Activated CD4-positive, alpha-beta T cell treated with anti-CD3 and anti-CD28 coated beads for 1 hour (primary cell): ENCODE results near the gene KCNK15.
"Not testable (repeated sequence)": the region's sequence is repeated elsewhere in the genome, so short reads cannot be mapped to it uniquely, and the experiment has no call there.

Experiments
- DNase-seq: peaks from one replicate; pipeline ENCODE4 v3.0.0-alpha.2; 2020

Gene KCNK15

DNA sequence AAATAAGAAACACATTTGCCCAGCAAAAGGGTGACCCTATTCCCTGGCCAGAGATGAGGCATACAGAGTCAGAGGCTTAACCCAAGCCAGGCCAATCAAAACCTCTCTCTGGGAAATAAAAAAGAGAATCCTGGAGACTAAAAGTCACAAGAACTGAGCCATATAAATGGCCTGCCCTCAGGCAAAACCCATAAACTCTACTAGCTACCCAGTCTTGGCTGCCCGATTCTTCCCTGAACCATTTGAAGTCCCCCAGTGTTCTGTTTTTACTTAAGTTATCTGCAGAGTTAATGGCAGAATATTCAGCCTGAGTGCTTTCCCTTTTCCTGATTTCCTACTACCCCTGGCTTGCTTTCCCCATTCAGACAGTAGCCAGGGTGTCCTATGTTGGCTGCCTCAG is 13.9 kb downstream of the KCNK15 start:
- DNase-seq, result no peak

GRCh38 chr20:44761423-44761822 is 15.8 kb downstream of the KCNK15 start:
- no peak for DNase-seq

DNA sequence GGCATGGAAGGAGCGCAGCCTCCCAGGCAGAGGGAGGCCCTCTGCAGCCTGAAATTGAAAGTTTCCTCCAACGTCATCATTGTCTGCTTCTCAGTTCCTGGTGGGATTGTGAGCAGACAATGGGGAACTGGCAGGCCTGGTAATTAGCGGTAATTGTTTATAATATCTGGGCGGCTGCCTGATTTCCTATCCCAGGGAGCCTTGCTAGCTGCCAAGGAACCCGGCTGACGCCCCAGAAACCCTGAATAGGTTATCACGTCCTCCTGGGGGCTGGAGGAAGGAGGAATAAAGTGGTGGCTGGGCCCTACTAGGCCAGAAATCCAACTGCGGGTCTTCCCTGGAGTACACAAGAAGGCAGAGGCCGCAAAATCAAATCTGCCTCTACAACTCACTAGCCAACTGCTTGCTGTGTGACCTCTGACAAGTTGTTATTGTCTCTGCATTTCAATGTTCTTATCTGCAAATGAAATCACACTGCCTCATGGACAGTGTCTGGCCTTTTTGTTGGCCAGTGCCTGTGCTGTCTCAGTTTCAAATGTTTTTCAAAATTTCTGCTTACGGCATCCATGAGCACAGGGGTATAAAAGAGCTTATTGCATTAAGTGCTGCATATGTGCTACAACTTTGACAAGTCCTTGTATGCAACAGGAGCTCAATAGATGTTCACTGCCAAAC is 16.9 kb downstream of the KCNK15 start:
- no peak for DNase-seq

DNA sequence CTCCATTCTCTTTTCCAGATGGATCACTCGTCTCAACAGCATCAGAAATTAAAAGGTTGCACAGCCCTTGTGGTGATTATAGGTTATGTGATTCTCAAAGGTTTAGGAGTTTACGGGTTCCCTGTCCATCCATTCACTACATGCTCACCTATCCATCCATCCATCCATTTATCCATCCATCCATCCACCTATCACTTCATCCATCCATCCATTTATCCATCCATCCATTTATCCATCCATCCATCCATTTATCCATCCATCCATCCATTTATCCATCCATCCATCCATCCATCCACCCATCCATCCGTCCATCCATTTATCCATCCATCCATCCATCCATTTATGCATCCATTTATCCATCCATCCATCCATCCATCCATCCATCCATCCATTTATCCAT is 18.1 kb downstream of the KCNK15 start:
- not testable (repeated sequence) for DNase-seq

- DNase-seq, result no peak
Observed at GRCh38 chr20:44765091-44765490, 19.4 kb downstream of the KCNK15 start.

DNA sequence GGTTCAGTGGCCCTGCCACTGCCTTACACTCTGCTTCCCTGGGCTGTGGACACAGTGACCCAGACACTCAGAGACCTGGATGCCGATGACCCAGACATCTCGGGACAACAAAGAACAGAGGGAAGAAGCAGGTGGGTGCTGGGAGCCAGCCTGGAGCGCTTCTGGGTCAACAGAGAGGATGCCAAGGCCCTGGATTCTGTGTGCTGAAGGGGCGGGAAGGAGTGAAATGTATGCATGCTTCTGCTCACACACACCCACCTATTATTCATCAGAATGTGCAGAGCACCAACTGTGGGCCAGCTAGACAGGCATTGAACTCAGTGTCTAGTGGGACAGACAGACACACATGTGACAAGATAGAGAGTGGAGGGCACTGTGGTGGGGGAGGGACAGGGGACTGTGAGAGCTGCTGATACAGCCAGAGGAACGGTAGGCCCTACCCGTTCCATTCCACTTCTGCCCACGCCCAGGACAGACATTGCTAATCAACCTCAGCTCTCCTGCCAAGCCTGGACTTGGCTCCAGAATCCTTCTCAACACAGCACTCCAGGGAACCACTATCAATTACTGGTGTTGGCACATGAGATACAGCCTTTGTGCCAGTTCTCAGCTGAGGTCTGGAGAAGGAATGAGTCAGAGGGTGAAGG is 20.2 kb downstream of the KCNK15 start:
- no peak for DNase-seq

DNA sequence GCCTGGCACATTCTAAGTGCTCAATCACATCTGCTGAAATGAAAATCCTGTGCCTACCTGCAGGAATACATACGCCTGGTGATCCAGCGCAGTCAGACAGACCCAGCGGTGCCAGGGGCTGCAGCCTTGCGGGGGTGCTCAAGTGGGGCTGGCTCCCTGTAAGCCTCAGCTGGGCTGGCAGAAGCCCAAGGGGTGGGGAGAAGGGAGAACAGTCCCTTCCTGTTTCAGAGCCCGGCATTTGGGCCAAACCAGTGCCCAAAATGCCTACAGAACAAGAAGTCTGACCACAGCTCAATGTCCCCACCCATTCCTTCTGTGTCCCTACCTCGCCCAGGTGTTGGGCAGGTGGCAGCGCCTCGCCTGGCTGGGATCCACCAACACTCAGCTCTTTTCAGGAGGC is 22.6 kb downstream of the KCNK15 start:
- no peak for DNase-seq

GRCh38 chr20:44768854-44769480 is 23.3 kb downstream of the KCNK15 start:
- DNase-seq, result no peak

- no peak for DNase-seq
Observed at GRCh38 chr20:44769481-44769863, 23.8 kb downstream of the KCNK15 start.

- no peak for DNase-seq
Observed at GRCh38 chr20:44770484-44771171, 25.0 kb downstream of the KCNK15 start.

GRCh38 chr20:44771172-44771535 is 25.5 kb downstream of the KCNK15 start:
- DNase-seq, result no peak

- no peak for DNase-seq
Observed at GRCh38 chr20:44772636-44773035, 27.0 kb downstream of the KCNK15 start.

DNA sequence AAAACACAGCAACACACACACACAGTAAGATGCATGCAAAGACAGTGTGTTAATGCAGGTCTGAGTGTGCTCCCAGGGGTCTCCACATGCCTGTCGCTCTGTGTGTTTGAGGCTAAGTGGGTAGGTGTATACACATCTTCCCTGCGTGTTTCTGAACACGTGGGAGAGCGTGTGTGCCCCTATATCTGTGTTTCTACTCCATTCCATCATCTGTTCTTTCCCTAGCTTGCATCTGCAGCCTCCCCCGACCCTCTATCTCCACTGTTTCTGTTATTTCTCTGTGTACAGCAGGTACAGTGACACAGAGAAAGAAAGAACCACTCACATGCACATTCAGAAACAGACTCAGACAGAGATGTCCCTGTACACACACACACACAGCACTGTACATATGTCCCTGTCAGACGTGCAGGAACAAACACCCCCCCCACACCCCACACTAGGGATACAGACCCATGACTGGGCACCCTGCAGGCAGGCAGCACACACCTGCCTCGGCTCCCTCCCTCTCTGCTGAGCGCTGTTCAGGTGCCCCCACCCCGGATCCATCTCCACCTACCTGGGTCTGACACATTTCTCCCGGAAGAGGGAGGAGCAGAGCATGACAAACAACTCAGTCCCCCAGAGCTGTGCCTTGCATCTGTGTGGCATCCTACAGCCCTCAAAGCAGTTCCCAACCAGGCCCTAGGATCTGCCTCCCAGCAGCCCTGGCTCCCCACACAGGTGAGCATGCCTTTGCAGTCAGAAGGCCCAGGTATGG is 27.6 kb downstream of the KCNK15 start:
- no peak for DNase-seq

GRCh38 chr20:44776980-44777379 is 31.3 kb downstream of the KCNK15 start:
- DNase-seq, result no peak

DNA sequence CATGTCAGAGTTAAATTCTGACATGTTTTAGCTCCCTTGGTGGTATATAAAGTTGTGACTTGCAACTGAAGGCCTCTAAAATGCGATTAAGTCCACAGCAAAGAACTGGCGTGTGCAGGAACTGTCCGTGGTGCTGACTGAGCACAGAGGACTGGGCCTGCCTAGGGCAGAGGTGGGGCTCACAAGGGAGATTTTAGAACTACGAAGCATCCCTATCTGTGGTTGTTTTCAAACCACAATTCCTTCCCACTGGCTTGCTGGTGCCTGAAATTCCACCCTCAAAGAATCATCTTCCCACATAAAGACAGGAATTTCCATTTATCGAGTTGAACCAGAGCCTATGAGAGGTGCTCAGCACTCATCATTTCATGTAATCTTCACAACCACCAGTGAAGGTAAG is 34.6 kb downstream of the KCNK15 start:
- no peak for DNase-seq

DNA sequence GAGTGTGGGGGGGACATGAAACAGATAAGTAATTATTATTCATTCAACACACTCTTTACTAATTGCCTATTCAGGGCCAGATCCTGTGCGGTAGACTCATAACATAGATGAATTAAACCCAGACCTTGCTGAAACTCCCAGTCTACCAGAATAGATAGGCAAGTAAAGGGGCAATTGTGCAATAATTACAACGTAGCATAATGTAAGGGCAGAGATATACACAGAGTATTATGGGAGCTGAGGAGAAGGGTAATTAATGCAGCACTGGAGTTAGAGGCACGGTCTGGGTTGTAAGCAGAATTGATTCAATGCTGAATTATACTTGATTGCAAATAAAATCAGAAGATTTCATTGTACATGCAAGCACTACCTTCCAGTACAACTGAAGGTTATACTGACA is 35.5 kb downstream of the KCNK15 start:
- no peak for DNase-seq

DNA sequence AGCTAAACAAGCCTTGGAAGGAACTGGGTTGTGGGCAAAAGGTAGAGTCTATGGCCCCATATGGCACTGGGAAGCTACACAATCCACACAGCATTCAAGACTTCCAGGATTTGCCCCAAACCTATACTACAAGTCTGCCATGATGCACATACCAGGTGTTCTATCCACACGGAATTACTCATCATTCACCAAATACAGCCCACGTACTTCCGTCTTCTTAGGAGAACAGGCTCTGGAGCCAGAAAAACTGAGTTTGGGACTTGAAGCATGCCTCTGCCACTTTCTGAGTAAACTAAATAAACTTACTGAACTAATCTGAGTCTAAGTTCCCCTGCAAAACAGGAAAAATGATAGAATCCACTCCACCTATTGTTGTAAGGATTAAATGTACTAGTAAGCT is 36.1 kb downstream of the KCNK15 start:
- no peak for DNase-seq

GRCh38 chr20:44784688-44785087 is 39.0 kb downstream of the KCNK15 start:
- no peak for DNase-seq

DNA sequence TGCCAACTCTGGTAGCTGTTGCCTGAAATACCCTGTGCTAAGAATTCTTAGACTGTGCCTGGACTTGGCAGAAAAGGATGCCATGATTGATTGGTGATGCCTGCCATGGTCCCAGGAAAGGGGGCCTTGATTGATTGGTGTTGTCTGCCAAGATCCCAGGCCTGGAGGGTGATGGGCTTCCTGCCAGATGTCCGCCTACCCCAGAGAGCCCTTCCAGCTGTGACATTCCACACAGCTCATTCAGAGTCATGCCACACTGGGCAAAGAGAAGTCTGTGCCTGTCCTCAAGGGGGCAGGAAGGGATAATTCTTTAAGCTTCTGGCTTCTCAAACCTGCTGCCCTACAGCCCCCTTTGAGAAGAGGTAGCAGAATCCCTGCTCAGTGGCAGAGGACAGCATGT is 40.1 kb downstream of the KCNK15 start:
- no peak for DNase-seq

DNA sequence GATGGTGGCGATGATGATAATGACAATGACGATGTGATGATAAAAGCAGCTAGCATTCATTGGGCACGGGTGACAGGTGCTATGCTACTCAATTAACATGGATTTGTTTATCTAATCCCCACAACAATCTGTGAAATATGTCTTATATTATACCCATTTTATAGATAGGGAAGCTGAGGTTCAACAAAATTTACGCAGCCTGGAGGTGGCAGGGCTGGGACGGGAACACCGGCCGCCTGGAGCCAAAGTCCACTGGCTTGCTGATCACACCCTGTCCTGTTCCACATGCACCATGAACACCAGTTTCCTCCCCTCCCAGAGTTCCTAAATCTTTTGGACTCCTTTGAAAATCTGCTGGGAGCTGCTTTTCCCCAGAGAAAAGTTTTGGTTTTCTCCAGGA is 41.6 kb downstream of the KCNK15 start:
- DNase-seq, result no peak

- DNase-seq, result no peak
Observed at GRCh38 chr20:44788706-44789456, 43.2 kb downstream of the KCNK15 start.

- DNase-seq, result no peak
Observed at GRCh38 chr20:44790638-44791393, 45.2 kb downstream of the KCNK15 start.
